Loucy (cell line): ENCODE results near the gene LAP3.

Experiments used
- H2AFZ ChIP-seq: fragments of 200-600 bp; sonication (generic); 2 replicates; pipeline ENCODE4 v1.6.0; 2016; ENCODE audit warnings: antibody characterized with exemption, mild to moderate bottlenecking, low read length, moderate library complexity
- H3F3A ChIP-seq: fragments of 200-600 bp; 2 replicates; pipeline ENCODE4 v1.6.0; 2016; ENCODE audit warnings: antibody characterized with exemption, low read depth, mild to moderate bottlenecking
- H3K27me3 ChIP-seq: fragments of 200-600 bp; sonication (generic); 2 replicates; pipeline ENCODE4 v1.6.1; 2014; ENCODE audit warnings: low read length, mild to moderate bottlenecking; ENCODE audit not compliant: insufficient read depth, poor library complexity, severe bottlenecking
- H3K36me3 ChIP-seq: fragments of 200-600 bp; sonication (generic); 2 replicates; pipeline ENCODE4 v1.6.1; 2016; ENCODE audit warnings: low read length; ENCODE audit not compliant: insufficient read depth
- H3K4me1 ChIP-seq: fragments of 200-600 bp; sonication (generic); 2 replicates; pipeline ENCODE4 v1.5.1; 2014; ENCODE audit warnings: low read length, mild to moderate bottlenecking; ENCODE audit not compliant: insufficient read depth, poor library complexity, severe bottlenecking
- H3K4me2 ChIP-seq: fragments of 200-600 bp; sonication (generic); 2 replicates; pipeline ENCODE4 v1.6.0; 2014; ENCODE audit warnings: antibody characterized with exemption, low read length, low read depth, mild to moderate bottlenecking; ENCODE audit not compliant: poor library complexity, severe bottlenecking
- H3K4me3 ChIP-seq: fragments of 200-600 bp; sonication (generic); 2 replicates; pipeline ENCODE4 v1.5.1; 2014; ENCODE audit warnings: low read length, mild to moderate bottlenecking, mixed read lengths; ENCODE audit not compliant: poor library complexity, severe bottlenecking
- H3K79me2 ChIP-seq: fragments of 200-600 bp; sonication (generic); 2 replicates; pipeline ENCODE4 v1.6.1; 2014; ENCODE audit warnings: low read length; ENCODE audit not compliant: insufficient read depth
- H3K9ac ChIP-seq: fragments of 200-600 bp; sonication (generic); 2 replicates; pipeline ENCODE4 v1.6.0; 2014; ENCODE audit warnings: mild to moderate bottlenecking, low read depth, low read length, moderate library complexity; ENCODE audit not compliant: poor library complexity, severe bottlenecking
- H3K9me2 ChIP-seq: fragments of 200-600 bp; sonication (generic); replicated peaks from 2 replicates; pipeline ENCODE4 v1.6.1; 2016; ENCODE audit warnings: low read depth, low read length, mixed read lengths
- H3K9me3 ChIP-seq: fragments of 200-600 bp; sonication (generic); 2 replicates; pipeline ENCODE4 v1.6.1; 2014; ENCODE audit warnings: mild to moderate bottlenecking, antibody characterized with exemption, low read length, low read depth; ENCODE audit not compliant: insufficient read depth
- H4K20me1 ChIP-seq: fragments of 200-600 bp; sonication (generic); 2 replicates; pipeline ENCODE4 v1.6.0; 2014; ENCODE audit warnings: antibody characterized with exemption, low read length, mild to moderate bottlenecking; ENCODE audit not compliant: insufficient read depth, poor library complexity, severe bottlenecking
- CTCF ChIP-seq: fragments of 200-600 bp; sonication (generic); conservative IDR thresholded peaks from 2 replicates; pipeline ENCODE4 v1.5.1; 2014; ENCODE audit warnings: mild to moderate bottlenecking, antibody characterized with exemption, low read length
- EZH2phosphoT487 ChIP-seq: fragments of 200-600 bp; IDR thresholded peaks from 2 replicates; pipeline ENCODE4 v1.6.1; 2018; ENCODE audit warnings: antibody characterized with exemption, mild to moderate bottlenecking, moderate library complexity, borderline replicate concordance

Gene LAP3

GRCh38 chr4:17587094-17587822 is 10.3 kb downstream of the LAP3 start:
- H3K9me3 ChIP-seq = no peaks in the 10 kb centered on the region
- no peaks in the 10 kb centered on the region for H4K20me1 ChIP-seq
- no peaks in the 10 kb centered on the region for H3F3A ChIP-seq
- no peak overlapping the region for H2AFZ ChIP-seq
- H3K79me2 ChIP-seq = no peaks in the 10 kb centered on the region
- H3K4me3 ChIP-seq = no peak overlapping the region
- H3K9ac ChIP-seq = no peak overlapping the region
- no peaks in the 10 kb centered on the region for H3K4me1 ChIP-seq
- H3K4me2 ChIP-seq = no peak overlapping the region
- no peaks in the 10 kb centered on the region for H3K27me3 ChIP-seq
- no peaks in the 10 kb centered on the region for H3K9me2 ChIP-seq
- peaks cover 38% of the 10 kb centered on the region; the same call in 1 of the 2 replicates for H3K36me3 ChIP-seq
- TF ChIP-seq CTCF = no peak

GRCh38 chr4:17589355-17589754 is 12.4 kb downstream of the LAP3 start:
- no peaks in the 10 kb centered on the region for H4K20me1 ChIP-seq
- no peaks in the 10 kb centered on the region for H3F3A ChIP-seq
- no peak for TF ChIP-seq CTCF
- TF ChIP-seq EZH2phosphoT487 = no peak
- no peaks in the 10 kb centered on the region for H3K79me2 ChIP-seq
- H3K4me3 ChIP-seq = no peak overlapping the region
- H3K9ac ChIP-seq = no peak overlapping the region
- H3K27me3 ChIP-seq = no peaks in the 10 kb centered on the region
- peaks cover 28% of the 10 kb centered on the region; the same call in 1 of the 2 replicates for H3K36me3 ChIP-seq
- H3K4me2 ChIP-seq = no peak overlapping the region
- no peaks in the 10 kb centered on the region for H3K9me3 ChIP-seq
- no peaks in the 10 kb centered on the region for H3K9me2 ChIP-seq
- H2AFZ ChIP-seq = no peak overlapping the region
- H3K4me1 ChIP-seq = no peaks in the 10 kb centered on the region

- no peak overlapping the region for H3K4me2 ChIP-seq
- H3F3A ChIP-seq = no peaks in the 10 kb centered on the region
- H3K9me3 ChIP-seq = no peaks in the 10 kb centered on the region
- H4K20me1 ChIP-seq = no peaks in the 10 kb centered on the region
- H3K27me3 ChIP-seq = no peaks in the 10 kb centered on the region
- H3K79me2 ChIP-seq = no peaks in the 10 kb centered on the region
- H3K4me3 ChIP-seq = no peak overlapping the region
- TF ChIP-seq CTCF (no peak), EZH2phosphoT487 (no peak)
- no peaks in the 10 kb centered on the region for H3K4me1 ChIP-seq
- H3K36me3 ChIP-seq = peaks cover 53% of the 10 kb centered on the region; the same call in 1 of the 2 replicates
- no peak overlapping the region for H2AFZ ChIP-seq
- no peaks in the 10 kb centered on the region for H3K9me2 ChIP-seq
- no peak overlapping the region for H3K9ac ChIP-seq
Measured at GRCh38 chr4:17595471-17596005, 18.5 kb downstream of the LAP3 start.
